ENCODE measurements around the gene ITGAX. TPM values are rescaled to one million over a fixed set of nuclear protein-coding genes. Genes with fewer than 3 reads are reported as not detected.

Gene ITGAX
- polyA plus RNA-seq, 2 donors: 1.1 to 1.5 TPM

GRCh38 chr16:31402687-31403086 lies 47.7 kb downstream of the ITGAX start:
- H3K27me3 ChIP-seq (ENCODE audit: control insufficient read depth in 1 of 2, insufficient read depth in 2 of 2, low read length in 2 of 2): no peaks in the 10 kb centered on the region
- no peak overlapping the region for H3K4me3 ChIP-seq (ENCODE audit: low read depth in 1 of 2, low read length in 2 of 2)
- H3K9me3 ChIP-seq (ENCODE audit: control insufficient read depth in 2 of 2, insufficient read depth in 1 of 2, low read depth in 1 of 2, low read length in 1 of 2): peaks cover 0 to 7% of the 10 kb centered on the region in 2 donors
- no peak overlapping the region for H3K27ac ChIP-seq (ENCODE audit: low read depth in 2 of 2, low read length in 1 of 2)
- 54 to 68% methylated on average over 1 of the region's 1 CpG for WGBS, 2 donors
- H3K36me3 ChIP-seq (ENCODE audit: control insufficient read depth in 2 of 2, insufficient read depth in 2 of 2, low read length in 1 of 2): no peaks in the 10 kb centered on the region
- no peaks in the 10 kb centered on the region for H3K4me1 ChIP-seq (ENCODE audit: control insufficient read depth in 2 of 2, insufficient read depth in 2 of 2, low read length in 1 of 2)

- WGBS, 2 donors: 84% methylated on average over 21 of the region's 21 CpGs
- Histone ChIP-seq H3K4me3 (ENCODE audit: low read depth in 1 of 2, low read length in 2 of 2) (no peak overlapping the region), H3K27me3 (ENCODE audit: control insufficient read depth in 1 of 2, insufficient read depth in 2 of 2, low read length in 2 of 2) (no peaks in the 10 kb centered on the region)
These were observed 48.8 kb downstream of the ITGAX start for GRCh38 chr16:31403590-31404352.

GRCh38 chr16:31404353-31405064 lies 49.5 kb downstream of the ITGAX start:
- Histone ChIP-seq H3K36me3 (ENCODE audit: control insufficient read depth in 2 of 2, insufficient read depth in 2 of 2, low read length in 1 of 2) (no peaks in the 10 kb centered on the region), H3K4me3 (ENCODE audit: low read depth in 1 of 2, low read length in 2 of 2) (no peak overlapping the region), H3K4me1 (ENCODE audit: control insufficient read depth in 2 of 2, insufficient read depth in 2 of 2, low read length in 1 of 2) (no peaks in the 10 kb centered on the region), H3K27ac (ENCODE audit: low read depth in 2 of 2, low read length in 1 of 2) (no peak overlapping the region), H3K9me3 (ENCODE audit: control insufficient read depth in 2 of 2, insufficient read depth in 1 of 2, low read depth in 1 of 2, low read length in 1 of 2) (peaks cover 0 to 3% of the 10 kb centered on the region in 2 donors), H3K27me3 (ENCODE audit: control insufficient read depth in 1 of 2, insufficient read depth in 2 of 2, low read length in 2 of 2) (no peaks in the 10 kb centered on the region)
- WGBS, 2 donors: 71 to 73% methylated on average over 9 of the region's 9 CpGs

More at GRCh38 chr16:31403590-31404352, 48.8 kb downstream of the ITGAX start:
- no peaks in the 10 kb centered on the region for H3K4me1 ChIP-seq (ENCODE audit: control insufficient read depth in 2 of 2, insufficient read depth in 2 of 2, low read length in 1 of 2)
- H3K27ac ChIP-seq (ENCODE audit: low read depth in 2 of 2, low read length in 1 of 2): no peak overlapping the region
- H3K9me3 ChIP-seq (ENCODE audit: control insufficient read depth in 2 of 2, insufficient read depth in 1 of 2, low read depth in 1 of 2, low read length in 1 of 2): peaks cover 0 to 7% of the 10 kb centered on the region in 2 donors
- H3K36me3 ChIP-seq (ENCODE audit: control insufficient read depth in 2 of 2, insufficient read depth in 2 of 2, low read length in 1 of 2): no peaks in the 10 kb centered on the region

- Histone ChIP-seq H3K27me3 (ENCODE audit: control insufficient read depth in 1 of 2, insufficient read depth in 2 of 2, low read length in 2 of 2) (no peaks in the 10 kb centered on the region), H3K9me3 (ENCODE audit: control insufficient read depth in 2 of 2, insufficient read depth in 1 of 2, low read depth in 1 of 2, low read length in 1 of 2) (no peaks in the 10 kb centered on the region), H3K4me1 (ENCODE audit: control insufficient read depth in 2 of 2, insufficient read depth in 2 of 2, low read length in 1 of 2) (no peaks in the 10 kb centered on the region), H3K36me3 (ENCODE audit: control insufficient read depth in 2 of 2, insufficient read depth in 2 of 2, low read length in 1 of 2) (no peaks in the 10 kb centered on the region), H3K4me3 (ENCODE audit: low read depth in 1 of 2, low read length in 2 of 2) (no peak overlapping the region), H3K27ac (ENCODE audit: low read depth in 2 of 2, low read length in 1 of 2) (no peak overlapping the region)
- WGBS, 2 donors: 84 to 86% methylated on average over 8 of the region's 8 CpGs
These were observed 52.4 kb downstream of the ITGAX start for GRCh38 chr16:31407406-31407805.

- no peaks in the 10 kb centered on the region for H3K9me3 ChIP-seq (ENCODE audit: control insufficient read depth in 2 of 2, insufficient read depth in 1 of 2, low read depth in 1 of 2, low read length in 1 of 2)
- no peak overlapping the region for H3K4me3 ChIP-seq (ENCODE audit: low read depth in 1 of 2, low read length in 2 of 2)
- no peaks in the 10 kb centered on the region for H3K4me1 ChIP-seq (ENCODE audit: control insufficient read depth in 2 of 2, insufficient read depth in 2 of 2, low read length in 1 of 2)
- H3K27ac ChIP-seq (ENCODE audit: low read depth in 2 of 2, low read length in 1 of 2): no peak overlapping the region
- no peaks in the 10 kb centered on the region for H3K36me3 ChIP-seq (ENCODE audit: control insufficient read depth in 2 of 2, insufficient read depth in 2 of 2, low read length in 1 of 2)
- 42 to 43% methylated on average over 3 of the region's 3 CpGs for WGBS, 2 donors
- no peaks in the 10 kb centered on the region for H3K27me3 ChIP-seq (ENCODE audit: control insufficient read depth in 1 of 2, insufficient read depth in 2 of 2, low read length in 2 of 2)
These were observed 54.5 kb downstream of the ITGAX start for GRCh38 chr16:31409433-31409832.

GRCh38 chr16:31410082-31410481 lies 55.1 kb downstream of the ITGAX start:
- no peak overlapping the region for H3K4me3 ChIP-seq (ENCODE audit: low read depth in 1 of 2, low read length in 2 of 2)
- H3K4me1 ChIP-seq (ENCODE audit: control insufficient read depth in 2 of 2, insufficient read depth in 2 of 2, low read length in 1 of 2): no peaks in the 10 kb centered on the region
- H3K27me3 ChIP-seq (ENCODE audit: control insufficient read depth in 1 of 2, insufficient read depth in 2 of 2, low read length in 2 of 2): no peaks in the 10 kb centered on the region
- H3K36me3 ChIP-seq (ENCODE audit: control insufficient read depth in 2 of 2, insufficient read depth in 2 of 2, low read length in 1 of 2): no peaks in the 10 kb centered on the region
- H3K9me3 ChIP-seq (ENCODE audit: control insufficient read depth in 2 of 2, insufficient read depth in 1 of 2, low read depth in 1 of 2, low read length in 1 of 2): no peaks in the 10 kb centered on the region
- WGBS, 2 donors: 81 to 85% methylated on average over 8 to 9 of the region's 9 CpGs
- no peak overlapping the region for H3K27ac ChIP-seq (ENCODE audit: low read depth in 2 of 2, low read length in 1 of 2)

- 79 to 80% methylated on average over 21 to 22 of the region's 22 CpGs for WGBS, 2 donors
- H3K4me3 ChIP-seq (ENCODE audit: low read depth in 1 of 2, low read length in 2 of 2): no peak overlapping the region
These were observed 56.3 kb downstream of the ITGAX start for GRCh38 chr16:31411024-31411844.

GRCh38 chr16:31412750-31413149 lies 57.8 kb downstream of the ITGAX start:
- WGBS, 2 donors: 89% methylated on average over 10 of the region's 10 CpGs
- Histone ChIP-seq H3K27me3 (ENCODE audit: control insufficient read depth in 1 of 2, insufficient read depth in 2 of 2, low read length in 2 of 2) (no peaks in the 10 kb centered on the region), H3K36me3 (ENCODE audit: control insufficient read depth in 2 of 2, insufficient read depth in 2 of 2, low read length in 1 of 2) (no peaks in the 10 kb centered on the region)

More at GRCh38 chr16:31411024-31411844, 56.3 kb downstream of the ITGAX start:
- Histone ChIP-seq H3K4me1 (ENCODE audit: control insufficient read depth in 2 of 2, insufficient read depth in 2 of 2, low read length in 1 of 2) (no peaks in the 10 kb centered on the region), H3K27me3 (ENCODE audit: control insufficient read depth in 1 of 2, insufficient read depth in 2 of 2, low read length in 2 of 2) (no peaks in the 10 kb centered on the region), H3K27ac (ENCODE audit: low read depth in 2 of 2, low read length in 1 of 2) (no peak overlapping the region), H3K9me3 (ENCODE audit: control insufficient read depth in 2 of 2, insufficient read depth in 1 of 2, low read depth in 1 of 2, low read length in 1 of 2) (no peaks in the 10 kb centered on the region), H3K36me3 (ENCODE audit: control insufficient read depth in 2 of 2, insufficient read depth in 2 of 2, low read length in 1 of 2) (no peaks in the 10 kb centered on the region)

GRCh38 chr16:31413381-31413780 lies 58.4 kb downstream of the ITGAX start:
- Histone ChIP-seq H3K4me3 (ENCODE audit: low read depth in 1 of 2, low read length in 2 of 2) (no peak overlapping the region), H3K36me3 (ENCODE audit: control insufficient read depth in 2 of 2, insufficient read depth in 2 of 2, low read length in 1 of 2) (no peaks in the 10 kb centered on the region), H3K9me3 (ENCODE audit: control insufficient read depth in 2 of 2, insufficient read depth in 1 of 2, low read depth in 1 of 2, low read length in 1 of 2) (no peaks in the 10 kb centered on the region), H3K4me1 (ENCODE audit: control insufficient read depth in 2 of 2, insufficient read depth in 2 of 2, low read length in 1 of 2) (no peaks in the 10 kb centered on the region), H3K27ac (ENCODE audit: low read depth in 2 of 2, low read length in 1 of 2) (no peak overlapping the region), H3K27me3 (ENCODE audit: control insufficient read depth in 1 of 2, insufficient read depth in 2 of 2, low read length in 2 of 2) (no peaks in the 10 kb centered on the region)
- 88 to 90% methylated on average over 5 of the region's 5 CpGs for WGBS, 2 donors

More at GRCh38 chr16:31412750-31413149, 57.8 kb downstream of the ITGAX start:
- no peaks in the 10 kb centered on the region for H3K4me1 ChIP-seq (ENCODE audit: control insufficient read depth in 2 of 2, insufficient read depth in 2 of 2, low read length in 1 of 2)
- H3K4me3 ChIP-seq (ENCODE audit: low read depth in 1 of 2, low read length in 2 of 2): no peak overlapping the region
- no peaks in the 10 kb centered on the region for H3K9me3 ChIP-seq (ENCODE audit: control insufficient read depth in 2 of 2, insufficient read depth in 1 of 2, low read depth in 1 of 2, low read length in 1 of 2)
- H3K27ac ChIP-seq (ENCODE audit: low read depth in 2 of 2, low read length in 1 of 2): no peak overlapping the region

All from esophagus (tissue), 2 donors.